Measurements from ENCODE around the gene LUC7L.
"Not testable (repeated sequence)": the region's sequence is repeated elsewhere in the genome, so short reads cannot be mapped to it uniquely, and the experiment has no call there.

LUC7L gene

GRCh38 chr16:164134-164823, 65.0 kb downstream of the LUC7L start:
- H3K9ac ChIP-seq (ENCODE audit: low read depth, low read length); H3K36me3 ChIP-seq (ENCODE audit: insufficient read depth, low read length); H3K9me3 ChIP-seq (ENCODE audit: control insufficient read depth, insufficient read depth, low read length); H3K4me1 ChIP-seq (ENCODE audit: insufficient read depth, low read length): not testable (repeated sequence)

- not testable (repeated sequence) for H3K9me3 ChIP-seq (ENCODE audit: control insufficient read depth, insufficient read depth, low read length); H3K4me1 ChIP-seq (ENCODE audit: insufficient read depth, low read length); H3K36me3 ChIP-seq (ENCODE audit: insufficient read depth, low read length); H3K9ac ChIP-seq (ENCODE audit: low read depth, low read length)
Measured at GRCh38 chr16:163696-164095, 65.6 kb downstream of the LUC7L start.

- not testable (repeated sequence) for H3K36me3 ChIP-seq (ENCODE audit: insufficient read depth, low read length)
Measured at GRCh38 chr16:163139-163538, 66.1 kb downstream of the LUC7L start.

DNA sequence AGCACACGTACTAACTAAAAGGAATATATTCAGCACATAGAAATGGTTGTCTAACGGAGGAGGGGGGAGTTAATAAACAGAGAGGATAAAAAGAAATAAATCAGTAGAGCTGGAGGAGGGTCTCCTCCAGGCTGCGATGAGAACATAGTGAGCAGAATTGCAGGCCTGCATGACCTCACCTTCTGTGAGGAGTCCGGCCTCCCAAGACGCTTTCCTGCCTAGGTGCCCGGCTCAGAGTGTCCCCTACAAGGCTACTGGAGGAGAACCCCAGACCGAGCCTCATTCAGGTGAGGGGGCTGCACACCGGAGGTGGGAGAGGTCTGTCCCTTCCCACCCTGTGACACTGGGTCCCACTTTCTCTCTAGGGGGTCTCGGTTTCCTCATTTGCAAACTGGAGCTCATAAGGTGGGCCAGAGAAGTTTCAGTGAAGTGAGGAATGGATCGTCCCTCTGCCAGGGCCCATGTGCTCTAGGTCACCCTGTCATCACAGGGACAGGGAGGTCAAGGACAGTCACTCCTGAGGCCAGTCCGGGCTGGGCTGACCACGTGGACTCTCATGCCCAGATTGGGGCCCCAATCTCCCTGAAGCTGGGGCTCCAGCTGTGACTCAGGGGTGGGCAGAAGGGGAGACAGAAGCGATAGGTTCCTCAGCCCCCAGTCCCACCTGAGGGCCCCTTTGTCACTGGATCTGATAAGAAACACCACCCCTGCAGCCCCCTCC, 66.8 kb downstream of the LUC7L start:
- H3K4me1 ChIP-seq (ENCODE audit: insufficient read depth, low read length): 0 out of 2 replicates have a peak, but pooled peaks cover 4% of the 10 kb centered on the region
- no peaks in the 10 kb centered on the region for H3K36me3 ChIP-seq (ENCODE audit: insufficient read depth, low read length)
- no peak overlapping the region for H3K9ac ChIP-seq (ENCODE audit: low read depth, low read length)
- H3K9me3 ChIP-seq (ENCODE audit: control insufficient read depth, insufficient read depth, low read length): no peaks in the 10 kb centered on the region

More at GRCh38 chr16:163139-163538, 66.1 kb downstream of the LUC7L start:
- H3K4me1 ChIP-seq (ENCODE audit: insufficient read depth, low read length); H3K9me3 ChIP-seq (ENCODE audit: control insufficient read depth, insufficient read depth, low read length); H3K9ac ChIP-seq (ENCODE audit: low read depth, low read length): not testable (repeated sequence)

GRCh38 chr16:160691-161190, 68.5 kb downstream of the LUC7L start:
- Histone ChIP-seq H3K9me3 (ENCODE audit: control insufficient read depth, insufficient read depth, low read length) (no peaks in the 10 kb centered on the region), H3K4me1 (ENCODE audit: insufficient read depth, low read length) (no peaks in the 10 kb centered on the region), H3K36me3 (ENCODE audit: insufficient read depth, low read length) (no peaks in the 10 kb centered on the region), H3K9ac (ENCODE audit: low read depth, low read length) (no peak overlapping the region)

- not testable (repeated sequence) for H3K4me1 ChIP-seq (ENCODE audit: insufficient read depth, low read length); H3K36me3 ChIP-seq (ENCODE audit: insufficient read depth, low read length); H3K9me3 ChIP-seq (ENCODE audit: control insufficient read depth, insufficient read depth, low read length); H3K9ac ChIP-seq (ENCODE audit: low read depth, low read length)
Measured at GRCh38 chr16:160242-160641, 69.0 kb downstream of the LUC7L start.

- no peaks in the 10 kb centered on the region for H3K9me3 ChIP-seq (ENCODE audit: control insufficient read depth, insufficient read depth, low read length)
- H3K9ac ChIP-seq (ENCODE audit: low read depth, low read length): no peak overlapping the region
- H3K36me3 ChIP-seq (ENCODE audit: insufficient read depth, low read length): no peaks in the 10 kb centered on the region
- no peaks in the 10 kb centered on the region for H3K4me1 ChIP-seq (ENCODE audit: insufficient read depth, low read length)
Measured at GRCh38 chr16:159136-159849, 70.0 kb downstream of the LUC7L start.

GRCh38 chr16:155031-155398, 74.2 kb downstream of the LUC7L start:
- no peaks in the 10 kb centered on the region for H3K4me1 ChIP-seq (ENCODE audit: insufficient read depth, low read length)
- no peaks in the 10 kb centered on the region for H3K9me3 ChIP-seq (ENCODE audit: control insufficient read depth, insufficient read depth, low read length)
- H3K36me3 ChIP-seq (ENCODE audit: insufficient read depth, low read length): no peaks in the 10 kb centered on the region
- no peak overlapping the region for H3K9ac ChIP-seq (ENCODE audit: low read depth, low read length)

DNA sequence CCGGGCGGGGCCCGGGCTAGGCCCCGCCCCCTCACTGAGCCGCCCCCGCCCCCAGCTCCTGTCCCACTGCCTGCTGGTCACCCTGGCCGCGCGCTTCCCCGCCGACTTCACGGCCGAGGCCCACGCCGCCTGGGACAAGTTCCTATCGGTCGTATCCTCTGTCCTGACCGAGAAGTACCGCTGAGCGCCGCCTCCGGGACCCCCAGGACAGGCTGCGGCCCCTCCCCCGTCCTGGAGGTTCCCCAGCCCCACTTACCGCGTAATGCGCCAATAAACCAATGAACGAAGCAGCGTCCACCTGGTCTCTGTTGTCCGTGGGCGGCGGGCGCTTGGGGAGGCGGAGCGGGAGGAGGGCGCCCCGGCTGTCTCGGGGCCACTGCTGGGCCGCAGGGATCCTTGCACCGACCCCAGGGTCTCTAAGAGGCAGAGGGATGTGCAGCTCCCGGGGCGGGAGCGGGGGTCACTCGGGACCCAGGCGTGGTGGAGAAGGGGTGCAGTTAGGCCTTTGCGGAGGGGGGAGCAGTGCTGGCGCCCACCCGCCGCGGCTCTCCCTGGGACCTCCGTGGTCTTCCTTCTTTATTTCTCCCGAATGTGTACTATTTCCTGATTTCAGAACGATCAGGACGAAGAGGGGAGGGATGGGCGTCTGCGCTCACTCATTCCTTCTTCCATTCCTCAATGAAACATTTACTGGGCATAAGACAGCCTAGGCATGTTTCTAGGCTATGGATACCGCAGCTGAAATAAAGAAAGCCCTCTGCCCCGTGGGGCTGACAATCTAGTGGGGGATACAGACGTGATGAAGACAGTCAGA, 74.8 kb downstream of the LUC7L start:
- Histone ChIP-seq H3K9ac (ENCODE audit: low read depth, low read length) (peak overlapping the region; percentile 52; the same call in 1 of the 2 replicates), H3K9me3 (ENCODE audit: control insufficient read depth, insufficient read depth, low read length) (no peaks in the 10 kb centered on the region), H3K36me3 (ENCODE audit: insufficient read depth, low read length) (no peaks in the 10 kb centered on the region), H3K4me1 (ENCODE audit: insufficient read depth, low read length) (no peaks in the 10 kb centered on the region)

GRCh38 chr16:153550-154216, 75.6 kb downstream of the LUC7L start:
- not testable (repeated sequence) for H3K36me3 ChIP-seq (ENCODE audit: insufficient read depth, low read length); H3K9me3 ChIP-seq (ENCODE audit: control insufficient read depth, insufficient read depth, low read length); H3K9ac ChIP-seq (ENCODE audit: low read depth, low read length); H3K4me1 ChIP-seq (ENCODE audit: insufficient read depth, low read length)

DNA sequence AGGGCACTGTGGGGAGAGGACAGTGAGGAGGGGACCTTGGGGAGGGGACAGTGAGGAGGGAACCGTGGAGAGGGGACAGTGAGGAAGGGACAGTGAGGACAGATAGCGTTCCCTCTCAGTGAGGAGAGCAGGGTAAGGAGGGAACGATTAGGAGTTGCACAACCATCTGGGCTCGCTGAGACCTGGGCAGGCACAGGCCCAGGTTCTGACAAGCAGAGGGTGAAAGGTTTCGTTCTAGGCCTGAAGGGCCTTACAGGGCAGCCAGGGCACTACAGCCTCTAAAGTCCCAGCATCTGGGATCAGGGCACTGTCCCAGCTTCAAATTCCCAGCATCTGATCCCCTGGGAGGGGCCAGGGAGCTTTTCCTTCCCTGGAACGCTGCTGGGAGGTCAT, 76.1 kb downstream of the LUC7L start:
- not testable (repeated sequence) for H3K36me3 ChIP-seq (ENCODE audit: insufficient read depth, low read length); H3K9ac ChIP-seq (ENCODE audit: low read depth, low read length)

GRCh38 chr16:152141-153128, 76.8 kb downstream of the LUC7L start, which contains the start of gene HBZ:
Gene HBZ (plus strand): TSS chr16:152644. CDS start chr16:152910, 266 bp downstream.
- no peak within 1 kb of the TSS for H3K9ac ChIP-seq (ENCODE audit: low read depth, low read length)
- H3K36me3 ChIP-seq (ENCODE audit: insufficient read depth, low read length): no peaks in the 10 kb centered on the region
- no peaks in the 10 kb centered on the region for H3K9me3 ChIP-seq (ENCODE audit: control insufficient read depth, insufficient read depth, low read length)
- H3K4me1 ChIP-seq (ENCODE audit: insufficient read depth, low read length): no peaks in the 10 kb centered on the region

More for the DNA sequence above, 76.1 kb downstream of the LUC7L start:
- not testable (repeated sequence) for H3K9me3 ChIP-seq (ENCODE audit: control insufficient read depth, insufficient read depth, low read length); H3K4me1 ChIP-seq (ENCODE audit: insufficient read depth, low read length)

All from ES-I3 (cell line).